Endometrial microvascular endothelial cells (primary cell): Measurements from ENCODE around the gene UNKL. TPM values are rescaled to one million over a fixed set of nuclear protein-coding genes. Genes with fewer than 3 reads are reported as not detected.
"Not testable (repeated sequence)": the region's sequence is repeated elsewhere in the genome, so short reads cannot be mapped to it uniquely, and the experiment has no call there.

Experiments used
- in situ Hi-C: cut with HindIII; loops from 2 replicates; pipeline ENCODE4 v1.10.0; 2017; ENCODE audit warnings: low sequenced_read_pairs, low pct_unique_long_range_greater_than_20kb; ENCODE audit errors: inconsistent ontology term
- total RNA-seq: library from RNA; depleted of rRNA; stranded (reverse); fragments of >200 nt; gene quantifications from one replicate; pipeline ENCODE4 v1.2.3, GENCODE V29; 2015; ENCODE audit errors: inconsistent ontology term

The UNKL gene
- total RNA-seq, 1 donor from 2014 or later = 9.8 TPM

GRCh38 chr16:1448536-1449116, 34.1 kb upstream of the UNKL start:
- in situ Hi-C loops = no loop called here

DNA sequence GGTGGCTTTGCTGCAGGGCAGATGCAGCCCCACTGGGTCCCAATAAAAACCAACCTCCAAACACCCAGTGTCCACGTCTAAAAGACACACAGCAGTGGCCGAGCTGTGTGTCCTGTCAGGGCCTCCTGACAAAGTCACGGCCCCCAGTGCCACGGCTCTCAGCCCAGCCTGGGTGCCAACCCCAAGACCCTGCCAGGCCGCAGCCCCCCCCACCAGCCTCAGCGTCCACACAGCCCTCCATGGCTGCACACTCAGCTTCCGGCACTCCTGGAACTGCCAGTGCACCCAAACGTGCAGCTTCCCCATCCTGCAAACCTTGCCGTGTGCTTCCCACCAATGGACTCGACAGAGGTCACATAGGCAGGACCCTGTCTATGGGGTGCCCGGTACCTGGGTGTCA, 33.5 kb upstream of the UNKL start:
- in situ Hi-C loops = no loop called here

GRCh38 chr16:1446296-1447080, 32.0 kb upstream of the UNKL start:
- in situ Hi-C loops = no loop called here

GRCh38 chr16:1445518-1446203, 31.2 kb upstream of the UNKL start:
- in situ Hi-C loops = no loop called here

DNA sequence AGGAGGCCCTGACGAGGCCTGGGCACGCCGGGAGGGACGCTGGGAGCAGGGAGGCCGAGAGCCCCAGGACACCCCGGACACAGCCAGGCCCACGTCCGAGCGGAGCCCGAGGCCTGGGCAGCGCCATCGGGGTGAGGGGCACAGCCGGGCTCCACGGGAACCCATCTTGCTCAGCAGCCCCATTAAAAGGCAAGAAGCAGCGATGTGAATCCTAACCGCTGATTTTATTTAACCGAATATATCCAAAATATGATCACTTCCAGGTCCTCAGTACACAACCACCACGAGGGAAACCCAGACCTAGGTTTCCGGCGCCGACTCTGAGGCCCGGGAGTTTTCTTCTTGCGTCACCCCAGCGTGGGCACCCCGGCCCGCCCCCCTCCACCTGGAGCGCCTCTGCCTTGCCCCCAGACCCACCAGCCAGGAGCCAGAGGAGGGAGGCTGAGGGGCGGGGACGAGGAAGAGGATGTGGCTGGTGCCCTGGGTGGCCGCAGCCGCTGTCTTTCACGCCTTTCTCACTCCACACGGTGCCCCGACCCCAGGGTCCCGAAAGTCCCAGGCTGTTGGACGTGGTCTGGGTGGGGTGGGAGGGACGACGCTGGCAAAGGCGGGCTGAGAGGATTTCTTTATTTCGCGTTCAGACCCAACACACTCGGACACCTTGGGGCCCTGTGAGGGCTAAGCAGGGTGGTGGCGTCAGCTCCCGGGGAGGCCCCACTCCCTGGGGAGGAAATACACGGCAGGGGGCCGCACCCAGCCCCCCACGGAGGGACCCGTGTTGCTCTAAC, 30.4 kb upstream of the UNKL start:
- in situ Hi-C loops = no loop called here

DNA sequence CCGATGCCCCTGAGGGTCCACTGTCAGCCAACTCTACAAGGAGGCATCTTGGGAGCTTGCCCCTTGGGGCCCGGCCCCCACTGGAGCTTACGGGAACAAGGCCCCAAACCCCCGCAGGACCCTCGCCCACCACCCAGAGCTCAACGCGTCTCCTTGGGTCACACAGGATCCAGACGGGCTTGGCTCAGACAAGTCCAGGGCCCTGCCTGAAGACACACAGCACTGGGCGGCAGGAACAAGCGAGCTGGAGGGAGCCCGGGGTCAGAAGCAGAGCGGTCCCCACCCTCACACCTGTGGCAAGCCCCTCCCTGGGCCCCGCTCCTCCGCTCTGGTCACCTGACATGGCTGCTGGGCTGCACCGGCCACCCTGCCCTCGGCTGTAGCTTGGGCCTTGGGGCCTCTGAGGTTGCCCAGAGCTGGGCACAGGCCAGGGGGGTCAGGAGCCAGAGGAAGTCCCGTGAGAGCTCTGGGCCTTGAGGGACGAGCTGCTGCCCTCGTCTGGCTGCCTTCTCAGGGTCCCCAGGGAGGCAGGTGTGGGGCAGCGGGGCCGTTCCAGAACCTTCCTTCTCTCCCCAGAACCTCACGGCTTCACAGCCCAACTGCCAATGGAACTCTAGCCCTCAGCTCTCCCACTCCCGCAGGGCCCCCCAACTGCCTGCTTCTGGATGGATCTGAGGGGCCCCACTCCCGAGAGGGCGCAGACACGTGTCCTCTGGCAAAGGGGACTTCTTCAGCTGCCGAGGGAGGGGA, 29.7 kb upstream of the UNKL start, which contains the start of gene CCDC154:
Gene CCDC154 (minus strand): TSS at position 577 of the 750 bp plus-strand sequence. CDS start 234 bp downstream, at position 343.
- in situ Hi-C loops = no loop called here

DNA sequence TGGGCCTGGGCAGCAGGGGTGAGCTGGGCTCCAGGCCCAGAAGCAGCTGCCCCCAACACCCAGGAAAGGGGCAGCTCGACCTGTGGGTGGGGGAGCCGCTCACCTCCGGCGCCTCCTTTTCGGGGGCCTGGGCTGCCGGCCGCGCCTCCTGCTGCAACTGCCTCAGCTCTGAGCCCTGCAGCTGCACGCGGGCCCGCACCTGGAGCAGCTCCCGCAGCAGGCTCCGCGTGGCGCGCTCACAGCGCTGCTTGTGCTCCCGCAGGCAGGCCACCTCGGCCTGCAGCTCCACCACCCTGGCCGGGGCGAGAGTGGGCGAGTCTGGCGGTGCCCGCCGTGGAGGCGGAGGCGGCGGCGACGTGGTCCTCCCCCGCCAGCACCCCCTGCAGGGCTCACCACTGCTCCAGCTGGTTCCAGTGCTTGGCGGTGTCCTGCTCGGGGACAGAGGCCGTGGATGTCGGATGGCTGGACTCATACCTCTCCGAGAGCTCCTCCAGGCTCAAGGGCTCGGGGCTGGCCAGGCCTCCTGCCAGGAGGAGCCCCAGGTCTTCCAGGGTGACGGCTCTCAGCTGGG, 29.0 kb upstream of the UNKL start:
- in situ Hi-C loops = no loop called here

DNA sequence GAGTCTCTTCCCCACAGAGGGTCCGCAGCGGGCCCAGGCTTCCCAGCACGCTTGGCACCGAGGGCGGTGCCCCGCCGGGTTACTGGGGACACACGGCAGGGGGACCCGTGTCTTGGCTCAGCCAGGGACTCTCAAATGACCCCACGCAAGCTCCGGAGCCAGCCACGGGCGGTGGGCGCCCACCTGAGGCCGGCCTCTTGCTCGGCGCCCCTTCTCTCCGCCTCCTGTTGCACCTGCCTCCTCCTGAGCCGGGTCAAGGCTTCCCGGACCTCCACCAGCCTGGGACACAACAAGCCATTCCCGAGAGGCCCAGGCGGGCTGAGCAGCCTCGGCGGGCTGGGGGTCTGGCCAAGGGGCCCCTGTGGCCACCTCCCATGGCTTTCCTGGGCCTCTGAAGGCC, 28.2 kb upstream of the UNKL start:
- in situ Hi-C loops = no loop called here

DNA sequence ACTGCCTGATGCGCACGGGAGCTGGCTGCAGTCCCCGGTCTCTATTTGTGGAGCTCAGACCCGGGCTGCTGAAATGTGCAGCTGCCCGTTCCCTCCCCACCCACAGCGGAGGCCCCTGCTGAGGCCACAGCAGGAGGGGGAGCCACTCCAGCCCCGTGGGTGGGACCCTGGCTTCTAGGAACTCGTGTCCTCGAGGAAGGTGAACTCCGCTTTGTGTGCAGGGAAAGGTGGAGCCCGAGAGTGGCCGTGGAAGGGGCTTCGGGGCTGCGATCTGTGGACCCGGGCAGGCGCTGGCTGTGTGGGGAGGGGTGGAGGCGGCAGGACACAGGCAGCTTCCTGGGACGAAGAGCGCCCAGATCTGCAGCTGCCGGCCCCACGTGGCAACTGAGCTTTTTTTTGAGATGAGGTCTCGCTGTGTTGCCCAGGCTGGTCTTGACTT, 26.9 kb upstream of the UNKL start:
- in situ Hi-C loops = no loop called here

GRCh38 chr16:1439699-1440074, 25.2 kb upstream of the UNKL start:
- in situ Hi-C loops = not testable (repeated sequence)

GRCh38 chr16:1439058-1439698, 24.7 kb upstream of the UNKL start:
- in situ Hi-C loops = no loop called here

GRCh38 chr16:1438229-1439057, 23.9 kb upstream of the UNKL start:
- in situ Hi-C loops = no loop called here

DNA sequence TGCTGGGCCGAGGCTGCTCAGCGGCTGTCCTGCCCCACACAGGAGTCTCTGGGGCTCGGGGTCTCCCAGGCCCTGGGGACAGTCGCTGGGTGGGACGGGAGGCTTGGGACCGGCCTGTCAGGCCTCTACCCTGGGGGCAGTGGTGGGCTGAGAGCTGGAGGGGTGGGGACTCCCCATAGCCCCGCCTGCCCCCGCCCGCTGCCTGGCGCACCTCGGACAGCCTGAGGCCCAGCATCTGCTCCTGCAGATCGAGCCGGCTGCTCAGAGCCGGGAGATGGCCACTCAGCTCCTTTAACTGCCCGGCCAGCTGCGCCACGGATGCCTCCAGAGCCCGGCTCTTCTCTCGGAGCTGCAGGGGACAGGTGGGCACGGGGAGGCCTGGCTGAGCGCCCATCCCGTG, 23.1 kb upstream of the UNKL start:
- in situ Hi-C loops = no loop called here

DNA sequence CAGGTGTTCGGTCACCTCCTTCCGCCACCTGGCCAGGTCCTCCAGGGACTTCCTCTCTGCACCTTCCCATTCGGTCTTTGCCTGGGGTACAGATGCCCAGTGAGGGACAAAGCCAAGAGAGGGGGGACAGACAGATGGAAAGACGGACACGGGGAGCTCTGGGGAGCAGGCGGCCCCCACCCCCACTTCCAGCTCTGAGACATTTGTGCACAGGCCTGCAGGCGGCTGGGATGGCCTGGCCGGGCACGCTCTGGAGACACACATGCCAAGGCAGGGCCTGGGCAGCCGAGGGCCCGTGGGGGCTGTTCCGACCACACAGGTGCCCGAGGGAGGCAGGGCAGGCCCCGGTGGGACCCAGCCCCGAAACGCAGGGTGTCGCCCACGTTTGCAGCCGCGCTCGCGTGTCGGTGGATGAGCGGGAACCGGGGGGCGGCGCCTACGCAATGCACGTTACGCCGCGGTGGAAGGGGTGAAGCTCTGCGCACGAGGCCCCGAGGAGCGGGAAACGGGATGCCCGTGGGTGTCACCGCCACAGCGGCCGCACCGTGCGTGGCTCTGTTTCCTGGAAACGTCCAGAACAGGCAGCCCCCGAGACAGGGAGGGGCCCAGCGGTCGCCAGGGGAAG, 22.3 kb upstream of the UNKL start:
- in situ Hi-C loops = no loop called here

DNA sequence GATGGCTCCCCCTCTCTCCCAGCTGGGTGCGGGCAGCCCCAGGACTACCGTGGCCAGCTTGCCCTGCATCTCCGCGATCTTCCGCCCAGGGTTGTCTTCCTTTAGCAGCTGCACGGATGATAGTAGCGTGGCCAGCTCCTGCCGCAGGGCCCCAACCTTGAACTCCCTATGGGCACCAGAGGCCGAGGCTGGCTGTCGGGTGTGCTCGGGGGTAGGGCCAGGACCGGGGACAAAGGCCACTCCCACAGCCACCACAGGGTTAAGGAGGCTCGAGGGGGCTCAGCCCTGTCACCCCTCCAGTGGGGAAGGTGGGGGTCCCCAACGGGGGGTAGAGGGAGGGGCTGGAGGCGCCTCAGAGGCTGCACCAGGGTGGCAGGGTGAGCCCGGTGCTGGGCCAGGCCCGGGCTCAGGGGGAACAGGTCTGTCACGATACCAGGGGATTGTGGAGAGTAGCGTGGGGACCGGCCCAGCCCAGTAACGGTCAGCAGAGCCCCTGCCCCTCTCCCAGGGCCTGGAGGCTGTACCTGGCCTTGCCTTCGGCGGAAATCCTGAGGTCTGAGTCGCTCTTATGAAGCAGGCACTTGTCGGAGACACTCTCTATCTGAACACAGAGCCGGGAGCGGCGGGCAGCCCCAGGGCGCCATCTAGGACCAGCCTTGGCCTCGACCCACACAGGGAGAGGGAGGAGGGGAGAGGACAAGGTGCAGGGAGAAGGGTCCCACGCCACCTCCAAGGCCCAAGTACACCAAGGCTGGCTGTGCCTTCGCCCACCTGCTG, 21.6 kb upstream of the UNKL start:
- in situ Hi-C loops = no loop called here
